GM12878 (cell line): ENCODE data around the gene HEXIM2. TPM values are rescaled to one million over a fixed set of nuclear protein-coding genes. Genes with fewer than 3 reads are reported as not detected.

Source experiments
- ATAC-seq: fragments of 200-7000 bp; cut with Tn5 transposase; 3 replicates; pipeline ENCODE4 v1.9.1; 2020; ENCODE audit warnings: mild to moderate bottlenecking, moderate library complexity
- BruUV-seq: library from RNA; stranded (reverse); fragments of 400-500 nt; replicated peaks from 2 replicates; lab custom pipeline; 2021; lab: Mats Ljungman, UMichigan
- CTCF ChIA-PET: fragments of 300-600 bp; sonication (Branson Sonifier 250); formaldehyde crosslinking; extraction: SDS; loops from one replicate; lab custom pipeline; 2021; ENCODE audit warnings: inconsistent platforms; lab: Yijun Ruan, JAX
- POLR2A ChIA-PET: fragments of 350-600 bp; formaldehyde crosslinking; extraction: SDS; loops from one replicate; lab custom pipeline; 2021; ENCODE audit warnings: inconsistent platforms; lab: Charles Lee
- RAD21 ChIA-PET: fragments of 300-600 bp; sonication (Branson Sonifier 250); formaldehyde crosslinking; loops from one replicate; lab custom pipeline; 2023; ENCODE audit warnings: antibody characterized with exemption; ENCODE audit not compliant: unreplicated experiment; lab: Charles Lee
- SMC1A ChIA-PET: fragments of 300-600 bp; sonication (Branson Sonifier 250); formaldehyde crosslinking; loops from one replicate; lab custom pipeline; 2023; ENCODE audit not compliant: unreplicated experiment, uncharacterized antibody; lab: Charles Lee
- DNase-seq: peaks from one replicate; pipeline ENCODE4 v3.0.0-alpha.2; 2011; ENCODE audit warnings: low read depth, low spot score
- FAIRE-seq: peaks from 3 replicates; lab custom pipeline; 2011; peaks lifted over from hg19 to GRCh38; lab: Jason Lieb, UNC
- H2AFZ ChIP-seq: 2 replicates; pipeline ENCODE4 v1.6.0; 2011; ENCODE audit warnings: low read depth, low read length, control low read depth; ENCODE audit not compliant: control insufficient read depth
- H3K27ac ChIP-seq: 2 replicates; pipeline ENCODE4 v1.5.1; 2011; ENCODE audit warnings: control low read depth; ENCODE audit not compliant: control insufficient read depth, insufficient read depth
- H3K27me3 ChIP-seq, 2 experiments: replicated peaks in 1 of 2; 2 replicates each; pipeline versions ENCODE4 v1.6.0 to v1.6.1; 2011; ENCODE audit warnings: low read length in 1 of 2; ENCODE audit not compliant: control insufficient read depth in 2 of 2, insufficient read depth in 2 of 2
- H3K36me3 ChIP-seq, 2 experiments: 2 replicates each; pipeline ENCODE4 v1.5.1; 2011; ENCODE audit warnings: low read length in 1 of 2; ENCODE audit not compliant: control insufficient read depth in 2 of 2, insufficient read depth in 2 of 2
- H3K4me1 ChIP-seq: 2 replicates; pipeline ENCODE4 v1.6.1; 2011; ENCODE audit warnings: mild to moderate bottlenecking, low read length, moderate library complexity, mixed read lengths; ENCODE audit not compliant: control insufficient read depth, insufficient read depth
- H3K4me2 ChIP-seq: 2 replicates; pipeline ENCODE4 v1.6.0; 2011; ENCODE audit warnings: control low read depth; ENCODE audit not compliant: control insufficient read depth, insufficient read depth
- H3K4me3 ChIP-seq: fragments of 200-600 bp; sonication (generic); 2 replicates; pipeline ENCODE4 v1.5.1; 2016
- H3K79me2 ChIP-seq: 2 replicates; pipeline ENCODE4 v1.6.0; 2011; ENCODE audit warnings: low read length; ENCODE audit not compliant: control insufficient read depth, insufficient read depth
- H3K9ac ChIP-seq: 2 replicates; pipeline ENCODE4 v1.8.0; 2011; ENCODE audit warnings: low read length, control low read depth, mixed read lengths; ENCODE audit not compliant: control insufficient read depth, insufficient read depth
- H3K9me3 ChIP-seq: replicated peaks from 3 replicates; pipeline ENCODE4 v1.5.1; 2011; ENCODE audit warnings: mild to moderate bottlenecking, low read length; ENCODE audit not compliant: control insufficient read depth, insufficient read depth
- H4K20me1 ChIP-seq: 2 replicates; pipeline ENCODE4 v1.6.0; 2011; ENCODE audit not compliant: control insufficient read depth, insufficient read depth
- CEBPB ChIP-seq, 2 experiments: fragments of 150-350 bp in 1 of 2; IDR thresholded peaks; 2 replicates each; pipeline ENCODE4 v1.6.1; 2012 to 2014; ENCODE audit warnings: low read depth in 2 of 2, low read length in 2 of 2, borderline replicate concordance in 1 of 2, inconsistent platforms in 1 of 2
- CREB1 ChIP-seq: IDR thresholded peaks from 2 replicates; pipeline ENCODE4 v1.6.1; 2012; ENCODE audit warnings: low read depth, mild to moderate bottlenecking, inconsistent platforms
- CREM ChIP-seq: IDR thresholded peaks from 2 replicates; pipeline ENCODE4 v1.6.1; 2014; ENCODE audit warnings: antibody characterized with exemption, low read depth
- FOXK2 ChIP-seq: fragments of 450-650 bp; IDR thresholded peaks from 2 replicates; pipeline ENCODE4 v1.6.1; 2017; ENCODE audit warnings: mild to moderate bottlenecking, moderate library complexity
- MYB ChIP-seq: fragments of 150-350 bp; IDR thresholded peaks from 2 replicates; pipeline ENCODE4 v1.6.1; 2014; ENCODE audit warnings: mild to moderate bottlenecking, low read depth, low read length, borderline replicate concordance
- NFYA ChIP-seq: IDR thresholded peaks from 2 replicates; pipeline ENCODE4 v1.6.1; 2011; ENCODE audit warnings: low read depth, mild to moderate bottlenecking, low read length, improper control_type of control experiment, borderline replicate concordance
- NR2F1 ChIP-seq: fragments of 450-650 bp; conservative IDR thresholded peaks from 2 replicates; pipeline ENCODE4 v1.6.1; 2017; ENCODE audit warnings: mild to moderate bottlenecking
- PML ChIP-seq: IDR thresholded peaks from 2 replicates; pipeline ENCODE4 v1.6.1; 2012; ENCODE audit warnings: low read length, inconsistent platforms
- RBBP5 ChIP-seq: fragments of 200-600 bp; sonication (generic); conservative IDR thresholded peaks from 2 replicates; pipeline ENCODE4 v1.6.1; 2016
- RELA ChIP-seq: fragments of 450-650 bp; IDR thresholded peaks from 2 replicates; pipeline ENCODE4 v1.8.0; 2014; ENCODE audit warnings: borderline replicate concordance; ENCODE audit not compliant: partially characterized antibody
- SMAD5 ChIP-seq: IDR thresholded peaks from 2 replicates; pipeline ENCODE4 v1.6.1; 2016; ENCODE audit warnings: antibody characterized with exemption, low read depth
- SPI1 ChIP-seq: IDR thresholded peaks from 2 replicates; pipeline ENCODE4 v1.6.1; 2011; ENCODE audit warnings: low read depth, mild to moderate bottlenecking, low read length, moderate library complexity, borderline replicate concordance; ENCODE audit not compliant: insufficient read depth
- SREBF1 ChIP-seq: IDR thresholded peaks from 2 replicates; pipeline ENCODE4 v1.6.1; 2012; ENCODE audit warnings: mild to moderate bottlenecking, low read length
- TARDBP ChIP-seq: IDR thresholded peaks from 2 replicates; pipeline ENCODE4 v1.6.1; 2016; ENCODE audit warnings: borderline replicate concordance
- ZNF622 ChIP-seq: fragments of 450-650 bp; IDR thresholded peaks from 2 replicates; pipeline ENCODE4 v1.6.1; 2017; ENCODE audit warnings: mild to moderate bottlenecking, inconsistent platforms
- WGBS: methylation state at CpG from one replicate; pipeline ENCODE4 v1.1.6; 2016; ENCODE audit warnings: low lambda C conversion rate; ENCODE audit not compliant: insufficient replicate concordance, insufficient coverage; ENCODE audit errors: missing lambda C conversion rate; 5-methylcytosine and 5-hydroxymethylcytosine counted together
- in situ Hi-C: fragments of 300-500 bp; cut with MboI; formaldehyde crosslinking; loops from 9 replicates; pipeline ENCODE4 v1.14.3; 2018; ENCODE audit warnings: mixed read lengths
- intact Hi-C: fragments of 100-400 bp; cut with micrococcal nuclease; formaldehyde crosslinking; loops from one replicate; pipeline ENCODE4 v1.14.2; 2022; ENCODE audit not compliant: unreplicated experiment
- polyA plus RNA-seq, 11 experiments: library from polyadenylated mRNA; depleted of rRNA in 4 of 11; unstranded in 6 of 11; stranded (reverse) in 5 of 11; fragments of >200 nt; fragmentation: Nextera tagmentation in 4 of 11; fragmentation: Illumina TruSeq in 1 of 11; extraction: Ambion mirVana in 4 of 11; extraction: Trizol in 1 of 11; gene quantifications; 1 replicate in 1 of 11; 2 replicates in 10 of 11; pipeline versions ENCODE4 v1.2.1 to v1.2.3, GENCODE V29; 2011 to 2016; ENCODE audit warnings: inconsistent platforms in 2 of 11, missing spikeins in 2 of 11, low read depth in 1 of 11
- total RNA-seq, 4 experiments: library from RNA; depleted of rRNA in 3 of 4; stranded (reverse); fragments of >200 nt in 3 of 4; fragmentation: Illumina TruSeq in 1 of 4; extraction: Trizol in 1 of 4; gene quantifications; 2 replicates each; pipeline versions ENCODE4 v1.2.1 to v1.2.3, GENCODE V29; 2013 to 2021
- TF ChIP-seq, protein P1 (sequence below): fragments of 450-650 bp; IDR thresholded peaks from 2 replicates; pipeline ENCODE4 v1.6.1; 2017; ENCODE audit warnings: low read depth, mild to moderate bottlenecking, moderate library complexity
- TF ChIP-seq, protein P2 (sequence below): fragments of 450-650 bp; IDR thresholded peaks from 2 replicates; pipeline ENCODE4 v1.6.1; 2016; ENCODE audit warnings: mild to moderate bottlenecking, moderate library complexity, borderline replicate concordance
- TF ChIP-seq, protein P3 (sequence below): fragments of 450-650 bp; formaldehyde crosslinking; IDR thresholded peaks from 2 replicates; pipeline ENCODE4 v1.4.0; 2022; ENCODE audit warnings: mild to moderate bottlenecking, moderate library complexity

Gene HEXIM2
- total and polyA plus RNA-seq, 10 of the 15 experiments (the other 5 are each of a cell fraction or from before 2014, with no cell fraction given): 0.10 to 10.3 (median 6.4) TPM

DNA sequence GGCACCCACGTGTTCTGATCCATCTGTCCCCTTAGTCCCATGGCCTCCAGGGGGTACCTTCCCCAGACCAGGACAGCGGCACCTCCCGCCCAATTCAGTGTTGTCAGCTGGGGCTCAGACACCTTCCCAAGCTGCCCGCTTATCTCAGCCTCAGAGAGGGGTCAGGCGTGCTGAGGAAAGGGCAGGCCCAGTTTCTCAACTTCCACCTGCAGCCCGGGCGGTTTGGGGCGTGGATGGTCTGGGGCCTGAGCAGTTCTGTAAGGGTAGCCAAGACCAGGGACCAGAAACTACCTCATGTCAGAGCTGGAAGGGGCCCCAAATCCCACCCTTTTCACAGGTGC, 34.5 kb upstream of the HEXIM2 start:
- no peak for FAIRE-seq
- Histone ChIP-seq H3K27me3 (no peaks in the 10 kb centered on the region), H3K9me3 (no peaks in the 10 kb centered on the region), H3K4me1 (no peaks in the 10 kb centered on the region), H4K20me1 (no peaks in the 10 kb centered on the region), H3K4me3 (no peak overlapping the region), H3K36me3 (no peaks in the 10 kb centered on the region), H3K79me2 (no peaks in the 10 kb centered on the region), H3K4me2 (no peak overlapping the region), H3K9ac (no peak overlapping the region), H3K27ac (no peak overlapping the region), H2AFZ (no peak overlapping the region)
- no TSS peak for BruUV-seq
- RAD21 ChIA-PET: no interaction called here
- 71% methylated on average over 8 of the region's 8 CpGs for WGBS
- no peak for ATAC-seq
- in situ Hi-C loops (loop anchor here (10.0 kb wide), 1 partner anchor 352 kb away; no protein-coding TSS in a partner anchor), intact Hi-C loops (no loop called here)
- no peak for DNase-seq
- SMC1A ChIA-PET: interaction anchor here (0.6 to 2.1 kb wide), 2 partner anchors 135 to 207 kb away, joined by 4 read pairs; no protein-coding TSS in a partner anchor
- POLR2A ChIA-PET: no interaction called here
- CTCF ChIA-PET: interaction anchor here (9.4 kb wide), 1 partner anchor 207 kb away, joined by 82 read pairs; no protein-coding TSS in a partner anchor
- TF ChIP-seq, protein P1, sequence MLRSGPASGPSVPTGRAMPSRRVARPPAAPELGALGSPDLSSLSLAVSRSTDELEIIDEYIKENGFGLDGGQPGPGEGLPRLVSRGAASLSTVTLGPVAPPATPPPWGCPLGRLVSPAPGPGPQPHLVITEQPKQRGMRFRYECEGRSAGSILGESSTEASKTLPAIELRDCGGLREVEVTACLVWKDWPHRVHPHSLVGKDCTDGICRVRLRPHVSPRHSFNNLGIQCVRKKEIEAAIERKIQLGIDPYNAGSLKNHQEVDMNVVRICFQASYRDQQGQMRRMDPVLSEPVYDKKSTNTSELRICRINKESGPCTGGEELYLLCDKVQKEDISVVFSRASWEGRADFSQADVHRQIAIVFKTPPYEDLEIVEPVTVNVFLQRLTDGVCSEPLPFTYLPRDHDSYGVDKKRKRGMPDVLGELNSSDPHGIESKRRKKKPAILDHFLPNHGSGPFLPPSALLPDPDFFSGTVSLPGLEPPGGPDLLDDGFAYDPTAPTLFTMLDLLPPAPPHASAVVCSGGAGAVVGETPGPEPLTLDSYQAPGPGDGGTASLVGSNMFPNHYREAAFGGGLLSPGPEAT: no peak
- TF ChIP-seq FOXK2 (no peak), RBBP5 (no peak), NFYA (no peak), SREBF1 (no peak), CEBPB (IDR thresholded peaks at IDR 0.05; ENCODE audit: borderline replicate concordance in 1 of 2, low read depth in 2 of 2, low read length in 2 of 2) (no peak), MYB (no peak), ZNF622 (no peak), CREM (no peak), PML (no peak), CREB1 (no peak), TARDBP (no peak), SMAD5 (no peak), NR2F1 (no peak), RELA (no peak), SPI1 (no peak)
- TF ChIP-seq, protein P2, sequence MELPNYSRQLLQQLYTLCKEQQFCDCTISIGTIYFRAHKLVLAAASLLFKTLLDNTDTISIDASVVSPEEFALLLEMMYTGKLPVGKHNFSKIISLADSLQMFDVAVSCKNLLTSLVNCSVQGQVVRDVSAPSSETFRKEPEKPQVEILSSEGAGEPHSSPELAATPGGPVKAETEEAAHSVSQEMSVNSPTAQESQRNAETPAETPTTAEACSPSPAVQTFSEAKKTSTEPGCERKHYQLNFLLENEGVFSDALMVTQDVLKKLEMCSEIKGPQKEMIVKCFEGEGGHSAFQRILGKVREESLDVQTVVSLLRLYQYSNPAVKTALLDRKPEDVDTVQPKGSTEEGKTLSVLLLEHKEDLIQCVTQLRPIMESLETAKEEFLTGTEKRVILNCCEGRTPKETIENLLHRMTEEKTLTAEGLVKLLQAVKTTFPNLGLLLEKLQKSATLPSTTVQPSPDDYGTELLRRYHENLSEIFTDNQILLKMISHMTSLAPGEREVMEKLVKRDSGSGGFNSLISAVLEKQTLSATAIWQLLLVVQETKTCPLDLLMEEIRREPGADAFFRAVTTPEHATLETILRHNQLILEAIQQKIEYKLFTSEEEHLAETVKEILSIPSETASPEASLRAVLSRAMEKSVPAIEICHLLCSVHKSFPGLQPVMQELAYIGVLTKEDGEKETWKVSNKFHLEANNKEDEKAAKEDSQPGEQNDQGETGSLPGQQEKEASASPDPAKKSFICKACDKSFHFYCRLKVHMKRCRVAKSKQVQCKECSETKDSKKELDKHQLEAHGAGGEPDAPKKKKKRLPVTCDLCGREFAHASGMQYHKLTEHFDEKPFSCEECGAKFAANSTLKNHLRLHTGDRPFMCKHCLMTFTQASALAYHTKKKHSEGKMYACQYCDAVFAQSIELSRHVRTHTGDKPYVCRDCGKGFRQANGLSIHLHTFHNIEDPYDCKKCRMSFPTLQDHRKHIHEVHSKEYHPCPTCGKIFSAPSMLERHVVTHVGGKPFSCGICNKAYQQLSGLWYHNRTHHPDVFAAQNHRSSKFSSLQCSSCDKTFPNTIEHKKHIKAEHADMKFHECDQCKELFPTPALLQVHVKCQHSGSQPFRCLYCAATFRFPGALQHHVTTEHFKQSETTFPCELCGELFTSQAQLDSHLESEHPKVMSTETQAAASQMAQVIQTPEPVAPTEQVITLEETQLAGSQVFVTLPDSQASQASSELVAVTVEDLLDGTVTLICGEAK: no peak
- TF ChIP-seq, protein P3, sequence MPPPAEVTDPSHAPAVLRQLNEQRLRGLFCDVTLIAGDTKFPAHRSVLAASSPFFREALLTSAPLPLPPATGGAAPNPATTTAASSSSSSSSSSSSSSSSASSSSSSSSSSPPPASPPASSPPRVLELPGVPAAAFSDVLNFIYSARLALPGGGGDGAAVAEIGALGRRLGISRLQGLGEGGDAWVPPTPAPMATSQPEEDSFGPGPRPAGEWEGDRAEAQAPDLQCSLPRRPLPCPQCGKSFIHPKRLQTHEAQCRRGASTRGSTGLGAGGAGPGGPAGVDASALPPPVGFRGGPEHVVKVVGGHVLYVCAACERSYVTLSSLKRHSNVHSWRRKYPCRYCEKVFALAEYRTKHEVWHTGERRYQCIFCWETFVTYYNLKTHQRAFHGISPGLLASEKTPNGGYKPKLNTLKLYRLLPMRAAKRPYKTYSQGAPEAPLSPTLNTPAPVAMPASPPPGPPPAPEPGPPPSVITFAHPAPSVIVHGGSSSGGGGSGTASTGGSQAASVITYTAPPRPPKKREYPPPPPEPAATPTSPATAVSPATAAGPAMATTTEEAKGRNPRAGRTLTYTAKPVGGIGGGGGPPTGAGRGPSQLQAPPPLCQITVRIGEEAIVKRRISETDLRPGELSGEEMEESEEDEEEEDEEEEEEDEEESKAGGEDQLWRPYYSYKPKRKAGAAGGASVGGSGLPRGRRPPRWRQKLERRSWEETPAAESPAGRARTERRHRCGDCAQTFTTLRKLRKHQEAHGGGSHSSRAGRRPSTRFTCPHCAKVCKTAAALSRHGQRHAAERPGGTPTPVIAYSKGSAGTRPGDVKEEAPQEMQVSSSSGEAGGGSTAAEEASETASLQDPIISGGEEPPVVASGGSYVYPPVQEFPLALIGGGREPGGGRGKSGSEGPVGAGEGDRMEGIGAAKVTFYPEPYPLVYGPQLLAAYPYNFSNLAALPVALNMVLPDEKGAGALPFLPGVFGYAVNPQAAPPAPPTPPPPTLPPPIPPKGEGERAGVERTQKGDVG (CRISPR knock-in tag): no peak
